ENCODE results near the gene EPHB4. TPM values are rescaled to one million over a fixed set of nuclear protein-coding genes. Genes with fewer than 3 reads are reported as not detected.
"Not testable (repeated sequence)": the region's sequence is repeated elsewhere in the genome, so short reads cannot be mapped to it uniquely, and the experiment has no call there.

Gene EPHB4
- total RNA-seq, 2 donors from 2014 or later: 33.6 to 46.4 TPM

- TF ChIP-seq POLR2A (IDR thresholded peaks at IDR 0.05) (no peak), CTCF (IDR thresholded peaks at IDR 0.05) (no peak)
- Histone ChIP-seq H3K9me3 (no peaks in the 10 kb centered on the region), H3K36me3 (replicated peaks in 1 of 2; ENCODE audit: insufficient read depth in 1 of 2, low read depth in 2 of 2) (peaks cover 0 to 20% of the 10 kb centered on the region in 2 donors), H3K27ac (no peak overlapping the region), H3K27me3 (no peaks in the 10 kb centered on the region), H3K4me3 (no peak overlapping the region), H3K4me1 (no peaks in the 10 kb centered on the region)
- intact Hi-C loops (cut with DNase I): no loop called here
- DNase-seq (no peak), ATAC-seq (no peak)
- 88 to 91% methylated on average over 6 of the region's 6 CpGs for WGBS, 2 donors
Measured at GRCh38 chr7:100818825-100819224, 8.5 kb downstream of the EPHB4 start.

- Histone ChIP-seq H3K27ac (no peak overlapping the region), H3K9me3 (no peaks in the 10 kb centered on the region), H3K27me3 (no peaks in the 10 kb centered on the region), H3K36me3 (replicated peaks in 1 of 2; ENCODE audit: insufficient read depth in 1 of 2, low read depth in 2 of 2) (peaks cover 0 to 22% of the 10 kb centered on the region in 2 donors), H3K4me1 (no peaks in the 10 kb centered on the region), H3K4me3 (no peak overlapping the region)
- intact Hi-C loops (cut with DNase I): no loop called here
- no peak for ATAC-seq
- 90 to 96% methylated on average over 9 of the region's 9 CpGs for WGBS, 2 donors
- TF ChIP-seq CTCF (IDR thresholded peaks at IDR 0.05) (no peak), POLR2A (IDR thresholded peaks at IDR 0.05) (no peak)
- no peak for DNase-seq
Measured at GRCh38 chr7:100818366-100818765, 9.0 kb downstream of the EPHB4 start.

- ATAC-seq (no peak), DNase-seq (no peak)
- Histone ChIP-seq H3K27ac (no peak overlapping the region), H3K4me3 (no peak overlapping the region), H3K9me3 (no peaks in the 10 kb centered on the region), H3K4me1 (no peaks in the 10 kb centered on the region), H3K27me3 (no peaks in the 10 kb centered on the region), H3K36me3 (replicated peaks in 1 of 2; ENCODE audit: insufficient read depth in 1 of 2, low read depth in 2 of 2) (peaks cover 0 to 25% of the 10 kb centered on the region in 2 donors)
- intact Hi-C loops (cut with DNase I): no loop called here
- no peak for TF ChIP-seq CTCF (IDR thresholded peaks at IDR 0.05)
- TF ChIP-seq POLR2A (IDR thresholded peaks at IDR 0.05): no peak
- WGBS, 2 donors: 94 to 98% methylated on average over 19 of the region's 19 CpGs
Measured at GRCh38 chr7:100817097-100817496, 10.2 kb downstream of the EPHB4 start.

- DNase-seq; H3K27me3 ChIP-seq; H3K4me1 ChIP-seq; H3K27ac ChIP-seq; H3K9me3 ChIP-seq; H3K4me3 ChIP-seq; intact Hi-C loops (cut with DNase I); ATAC-seq: not testable (repeated sequence)
- H3K36me3 ChIP-seq (replicated peaks in 1 of 2; ENCODE audit: insufficient read depth in 1 of 2, low read depth in 2 of 2): peaks cover 0 to 23% of the 10 kb centered on the region in 2 donors
- 88 to 96% methylated on average over 16 of the region's 16 CpGs for WGBS, 2 donors
Measured at GRCh38 chr7:100816515-100816914, 10.8 kb downstream of the EPHB4 start.

GRCh38 chr7:100812729-100813128 lies 14.6 kb downstream of the EPHB4 start:
- Histone ChIP-seq H3K27me3 (no peaks in the 10 kb centered on the region), H3K36me3 (replicated peaks in 1 of 2; ENCODE audit: insufficient read depth in 1 of 2, low read depth in 2 of 2) (peaks cover 0 to 19% of the 10 kb centered on the region in 2 donors), H3K9me3 (no peaks in the 10 kb centered on the region), H3K27ac (no peak overlapping the region), H3K4me1 (peaks cover 13% of the 10 kb centered on the region), H3K4me3 (no peak overlapping the region)
- DNase-seq (no peak), ATAC-seq (no peak)
- intact Hi-C loops (cut with DNase I): no loop called here
- no peak for TF ChIP-seq POLR2A (IDR thresholded peaks at IDR 0.05)
- TF ChIP-seq CTCF (IDR thresholded peaks at IDR 0.05): no peak
- 95 to 96% methylated on average over 20 to 22 of the region's 22 CpGs for WGBS, 2 donors
